Measurements from ENCODE around the gene IFT27. TPM values are rescaled to one million over a fixed set of nuclear protein-coding genes. Genes with fewer than 3 reads are reported as not detected.

Gene IFT27
- total RNA-seq, 4 donors from 2014 or later, result 16.3 to 27.6 (median 18.4) TPM

DNA sequence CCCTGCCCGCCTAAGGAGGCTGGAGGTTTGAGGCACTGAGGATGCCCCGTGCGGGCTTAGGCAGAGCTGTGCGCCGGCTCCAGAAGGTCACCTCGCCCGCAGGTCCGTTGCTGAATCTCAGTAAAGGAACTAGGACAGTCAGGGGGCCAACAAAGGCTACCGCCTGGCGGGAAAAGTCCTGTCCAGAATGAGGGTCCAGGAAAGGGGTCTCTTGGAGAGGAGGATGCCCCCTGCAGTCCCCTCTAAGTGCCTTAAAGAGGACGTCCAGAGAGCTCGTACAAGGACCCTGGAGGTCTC lies 40.4 kb upstream of the IFT27 start:
- no peaks in the 10 kb centered on the region for H3K36me3 ChIP-seq
- ATAC-seq, result no peak
- WGBS, 2 donors (ENCODE audit: low coverage in 1 of 2), result 20% methylated on average over 2 of the region's 12 CpGs; no CpG with 5 or more reads in 1 of the 2 donors
- H3K9me3 ChIP-seq, result no peaks in the 10 kb centered on the region
- TF ChIP-seq EP300 (IDR thresholded peaks at IDR 0.05) (no peak), POLR2A (IDR thresholded peaks at IDR 0.05) (no peak)
- H3K27ac ChIP-seq, result no peak overlapping the region
- peaks cover 95% of the 10 kb centered on the region for H3K27me3 ChIP-seq
- H3K4me1 ChIP-seq, result peaks cover 0 to 16% (median 12%) of the 10 kb centered on the region in 3 donors
- H3K4me3 ChIP-seq, result peak overlapping the region in 1 of 2 donors; percentile 41

- Histone ChIP-seq H3K4me3 (no peak overlapping the region), H3K36me3 (no peaks in the 10 kb centered on the region), H3K4me1 (peaks cover 0 to 16% (median 12%) of the 10 kb centered on the region in 3 donors), H3K27ac (no peak overlapping the region), H3K9me3 (no peaks in the 10 kb centered on the region), H3K27me3 (peaks cover 95% of the 10 kb centered on the region)
- ATAC-seq, result no peak
- 30 to 80% methylated on average over 2 to 4 of the region's 8 CpGs for WGBS, 2 donors (ENCODE audit: low coverage in 1 of 2)
- no peak for TF ChIP-seq POLR2AphosphoS5 (IDR thresholded peaks at IDR 0.05)
- no peak for TF ChIP-seq CTCF (IDR thresholded peaks at IDR 0.05)
- TF ChIP-seq EP300 (IDR thresholded peaks at IDR 0.05), result no peak
- no peak for TF ChIP-seq POLR2A (IDR thresholded peaks at IDR 0.05)
These were observed 39.8 kb upstream of the IFT27 start for GRCh38 chr22:36815558-36816338.

DNA sequence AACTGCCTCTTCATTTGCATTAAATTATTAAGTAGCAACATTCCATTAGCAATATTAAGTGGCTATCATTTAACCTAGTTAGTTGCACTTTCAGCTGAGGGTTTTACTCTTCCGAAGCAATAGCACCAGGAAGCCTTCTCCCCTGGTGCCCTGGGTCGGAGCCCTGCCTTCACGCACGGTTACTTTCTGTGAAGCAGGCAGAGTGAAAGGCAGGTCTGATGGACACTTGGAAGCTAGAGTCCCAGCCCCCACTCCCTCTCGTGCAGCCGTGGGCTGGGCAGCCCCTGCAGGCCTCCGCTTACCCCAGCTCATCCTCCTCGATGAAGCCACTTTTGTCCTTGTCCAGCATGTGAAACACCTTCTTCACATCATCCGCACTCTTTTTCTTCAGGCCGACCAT lies 38.9 kb upstream of the IFT27 start:
- TF ChIP-seq CTCF (IDR thresholded peaks at IDR 0.05) (no peak), EP300 (IDR thresholded peaks at IDR 0.05) (no peak), POLR2A (IDR thresholded peaks at IDR 0.05) (no peak), POLR2AphosphoS5 (IDR thresholded peaks at IDR 0.05) (no peak)

DNA sequence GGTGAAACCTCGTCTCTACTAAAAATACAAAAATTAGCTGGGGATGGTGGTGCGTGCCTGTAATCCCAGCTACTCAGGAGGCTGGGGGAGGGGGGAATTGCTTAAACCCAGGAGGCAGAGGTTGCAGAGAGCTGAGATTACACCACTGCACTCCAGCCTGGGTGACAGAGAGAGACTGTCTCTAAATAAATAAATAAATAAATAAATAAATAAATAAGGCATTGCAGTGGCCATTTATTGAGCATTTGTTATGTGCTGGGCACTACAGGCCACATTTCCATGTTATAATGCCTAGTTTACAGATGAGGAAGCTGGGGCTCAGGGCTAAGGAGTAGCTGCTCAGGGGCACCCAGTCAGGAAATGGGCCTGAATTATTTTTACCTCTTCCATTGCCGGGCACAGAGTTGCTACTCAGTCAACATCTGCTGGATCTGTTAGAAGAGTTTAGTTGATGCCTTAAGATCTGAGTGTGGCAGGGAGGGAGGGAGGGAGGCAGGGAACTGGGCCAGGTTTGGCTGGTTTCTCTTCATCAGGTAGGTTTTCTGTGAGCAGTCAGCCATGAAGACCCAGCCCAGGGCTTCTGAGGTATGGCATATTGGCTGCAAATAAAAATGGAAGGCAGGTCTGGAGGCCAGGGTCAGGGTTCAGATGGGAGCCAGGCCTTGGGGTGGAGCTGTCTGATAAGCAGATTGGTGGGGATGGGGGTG lies 35.3 kb upstream of the IFT27 start:
- Histone ChIP-seq H3K27ac (no peak overlapping the region), H3K36me3 (no peaks in the 10 kb centered on the region), H3K9me3 (no peaks in the 10 kb centered on the region), H3K4me1 (peaks cover 0 to 2% (median under 1%) of the 10 kb centered on the region in 3 donors), H3K4me3 (no peak overlapping the region), H3K27me3 (peaks cover 71% of the 10 kb centered on the region)
- no peak for ATAC-seq
- 76% methylated on average over 3 of the region's 3 CpGs; no CpG with 5 or more reads in 1 of the 2 donors for WGBS, 2 donors (ENCODE audit: low coverage in 1 of 2)
- TF ChIP-seq EP300 (IDR thresholded peaks at IDR 0.05) (no peak), CTCF (IDR thresholded peaks at IDR 0.05) (no peak), POLR2A (IDR thresholded peaks at IDR 0.05) (no peak), POLR2AphosphoS5 (IDR thresholded peaks at IDR 0.05) (no peak)

More for the DNA sequence above, 38.9 kb upstream of the IFT27 start:
- H3K9me3 ChIP-seq, result no peaks in the 10 kb centered on the region
- H3K27me3 ChIP-seq, result peaks cover 92% of the 10 kb centered on the region
- H3K36me3 ChIP-seq, result no peaks in the 10 kb centered on the region
- peaks cover 0 to 16% (median 12%) of the 10 kb centered on the region in 3 donors for H3K4me1 ChIP-seq
- 37 to 100% methylated on average over 1 to 8 of the region's 10 CpGs for WGBS, 2 donors (ENCODE audit: low coverage in 1 of 2)
- no peak for ATAC-seq
- no peak overlapping the region for H3K27ac ChIP-seq
- no peak overlapping the region for H3K4me3 ChIP-seq

GRCh38 chr22:36809351-36809750 lies 33.4 kb upstream of the IFT27 start:
- Histone ChIP-seq H3K4me1 (no peaks in the 10 kb centered on the region), H3K4me3 (no peak overlapping the region), H3K27me3 (peaks cover 70% of the 10 kb centered on the region), H3K36me3 (no peaks in the 10 kb centered on the region), H3K27ac (no peak overlapping the region), H3K9me3 (no peaks in the 10 kb centered on the region)
- no peak for TF ChIP-seq EP300 (IDR thresholded peaks at IDR 0.05)
- no peak for TF ChIP-seq POLR2A (IDR thresholded peaks at IDR 0.05)
- no peak for TF ChIP-seq POLR2AphosphoS5 (IDR thresholded peaks at IDR 0.05)
- TF ChIP-seq CTCF (IDR thresholded peaks at IDR 0.05), result no peak
- 84 to 90% methylated on average over 6 of the region's 6 CpGs for WGBS, 2 donors (ENCODE audit: low coverage in 1 of 2)
- ATAC-seq, result no peak

Measured in gastroesophageal sphincter (tissue), 4 donors.